HepG2 (cell line): ENCODE measurements around the gene NT5DC1. TPM values are rescaled to one million over a fixed set of nuclear protein-coding genes. Genes with fewer than 3 reads are reported as not detected.

Experiments used
- FOXC1 ChIP-seq: sonication (generic); formaldehyde crosslinking; IDR thresholded peaks from 2 replicates; pipeline ENCODE4 v1.8.0; 2022; ENCODE audit warnings: mild to moderate bottlenecking, missing genetic modification reagents, borderline replicate concordance
- GATA4 ChIP-seq: sonication (generic); IDR thresholded peaks from 2 replicates; pipeline ENCODE4 v1.6.1; 2016; ENCODE audit warnings: antibody characterized with exemption, low read depth, borderline replicate concordance
- MATR3 ChIP-seq: sonication (generic); formaldehyde crosslinking; IDR thresholded peaks from 2 replicates; pipeline ENCODE4 v1.4.0; 2020; ENCODE audit warnings: missing genetic modification reagents
- RERE ChIP-seq: IDR thresholded peaks from 2 replicates; pipeline ENCODE4 v1.6.1; 2016; ENCODE audit warnings: low read depth, missing genetic modification reagents, missing compliant biosample characterization
- TFAP4 ChIP-seq: sonication (generic); IDR thresholded peaks from 2 replicates; pipeline ENCODE4 v1.6.1; 2016; ENCODE audit warnings: low read depth, borderline replicate concordance
- ZIK1 ChIP-seq: sonication (generic); formaldehyde crosslinking; IDR thresholded peaks from 2 replicates; pipeline ENCODE4 v1.5.0; 2020; ENCODE audit warnings: mild to moderate bottlenecking, low read depth, missing genetic modification reagents, borderline replicate concordance
- ZNF225 ChIP-seq: sonication (generic); formaldehyde crosslinking; IDR thresholded peaks from 2 replicates; pipeline ENCODE4 v1.4.0; 2020; ENCODE audit warnings: mild to moderate bottlenecking, missing genetic modification reagents
- ZNF234 ChIP-seq: sonication (generic); formaldehyde crosslinking; conservative IDR thresholded peaks from 2 replicates; pipeline ENCODE4 v1.5.1; 2020; ENCODE audit warnings: mild to moderate bottlenecking, missing genetic modification reagents
- ZNF318 ChIP-seq: sonication (generic); formaldehyde crosslinking; IDR thresholded peaks from 2 replicates; pipeline ENCODE4 v1.4.0; 2020; ENCODE audit warnings: mild to moderate bottlenecking, missing genetic modification reagents
- ZNF383 ChIP-seq: sonication (generic); formaldehyde crosslinking; IDR thresholded peaks from 2 replicates; pipeline ENCODE4 v1.4.0; 2020; ENCODE audit warnings: missing genetic modification reagents, mild to moderate bottlenecking, borderline replicate concordance
- ZNF577 ChIP-seq: sonication (generic); formaldehyde crosslinking; IDR thresholded peaks from 2 replicates; pipeline ENCODE4 v1.4.0; 2020; ENCODE audit warnings: mild to moderate bottlenecking, low read depth, missing genetic modification reagents, borderline replicate concordance
- ZNF619 ChIP-seq: sonication (generic); formaldehyde crosslinking; IDR thresholded peaks from 2 replicates; pipeline ENCODE4 v1.4.0; 2020; ENCODE audit warnings: mild to moderate bottlenecking, missing genetic modification reagents
- polyA plus RNA-seq, 8 experiments: library from polyadenylated mRNA; depleted of rRNA in 3 of 8; stranded (reverse) in 7 of 8; unstranded in 1 of 8; fragments of >200 nt; fragmentation: Illumina TruSeq in 4 of 8; extraction: Trizol in 4 of 8; gene quantifications; 2 replicates each; pipeline versions ENCODE4 v1.2.1 to v1.2.3, GENCODE V29; 2011 to 2016; ENCODE audit warnings: low read depth in 4 of 8, missing spikeins in 1 of 8, mixed read lengths in 1 of 8; ENCODE audit not compliant: insufficient read depth in 1 of 8
- total RNA-seq, 5 experiments: library from RNA; depleted of rRNA; stranded (reverse); fragments of >200 nt; fragmentation: Illumina TruSeq; extraction: Trizol; gene quantifications; 2 replicates each; pipeline ENCODE4 v1.2.3, GENCODE V29; 2016; ENCODE audit warnings: low read depth in 1 of 5

Gene NT5DC1
- total and polyA plus RNA-seq, 2 of the 13 experiments (the other 11 are each of a cell fraction or from before 2014, with no cell fraction given) = 27.0 to 56.1 TPM

- TF ChIP-seq RERE (CRISPR knock-in tag) (0 out of 2 replicates have a peak, but pooled peaks have one; percentile 27), MATR3 (0 out of 2 replicates have a peak, but pooled peaks have one; percentile 22), GATA4 (no peak), ZNF225 (peak; percentile 66; the same call in 1 of the 2 replicates), TFAP4 (no peak), ZNF234 (0 out of 2 replicates have a peak, but pooled peaks have one; percentile 82), ZNF318 (CRISPR knock-in tag) (peak; percentile 91; the same call in 1 of the 2 replicates), ZIK1 (CRISPR knock-in tag) (peak; percentile 95), ZNF577 (no peak), FOXC1 (peak; percentile 99), ZNF619 (CRISPR knock-in tag) (0 out of 2 replicates have a peak, but pooled peaks have one; percentile 61), ZNF383 (no peak)
These were observed at the start of gene NT5DC1 (continued) for GRCh38 chr6:116100419-116101301.
